Muscle of arm (tissue), 12 donors: ENCODE data around the gene GLI2. TPM values are rescaled to one million over a fixed set of nuclear protein-coding genes. Genes with fewer than 3 reads are reported as not detected.

Experiments
- DNase-seq: peaks from one replicate; pipeline ENCODE4 v3.0.0-alpha.2; 2013
- polyA plus RNA-seq, 12 donors: library from polyadenylated mRNA; unstranded; fragments of 120-200 nt; gene quantifications; one replicate each; pipeline ENCODE4 v1.2.1, GENCODE V29; 2013; ENCODE audit not compliant: insufficient read length in 12 of 12

The GLI2 gene
- polyA plus RNA-seq, 12 donors: 6.6 to 47.8 (median 10.1) TPM; not detected in 1

- peak; percentile 97 for DNase-seq
Observed at GRCh38 chr2:120758181-120759144, 22.8 kb downstream of the GLI2 start.

GRCh38 chr2:120759543-120760331 lies 24.1 kb downstream of the GLI2 start:
- no peak for DNase-seq

- DNase-seq: no peak
Observed at GRCh38 chr2:120760446-120761135, 24.9 kb downstream of the GLI2 start.

GRCh38 chr2:120761164-120761861 lies 25.6 kb downstream of the GLI2 start:
- no peak for DNase-seq

- no peak for DNase-seq
Observed at GRCh38 chr2:120761911-120762310, 26.2 kb downstream of the GLI2 start.

- DNase-seq: no peak
Observed at GRCh38 chr2:120762341-120763061, 26.8 kb downstream of the GLI2 start.

GRCh38 chr2:120763508-120763907 lies 27.8 kb downstream of the GLI2 start:
- DNase-seq: no peak

GRCh38 chr2:120763931-120764330 lies 28.3 kb downstream of the GLI2 start:
- DNase-seq: no peak

GRCh38 chr2:120764492-120764891 lies 28.8 kb downstream of the GLI2 start:
- DNase-seq: peak; percentile 53

- DNase-seq: no peak
Observed at GRCh38 chr2:120764991-120765677, 29.5 kb downstream of the GLI2 start.

GRCh38 chr2:120765678-120766469 lies 30.2 kb downstream of the GLI2 start:
- peak; percentile 61 for DNase-seq

GRCh38 chr2:120766470-120767351 lies 31.0 kb downstream of the GLI2 start:
- no peak for DNase-seq

GRCh38 chr2:120767486-120768005 lies 31.9 kb downstream of the GLI2 start:
- DNase-seq: no peak

- no peak for DNase-seq
Observed at GRCh38 chr2:120768112-120769048, 32.7 kb downstream of the GLI2 start.

GRCh38 chr2:120769076-120769786 lies 33.6 kb downstream of the GLI2 start:
- no peak for DNase-seq

- no peak for DNase-seq
Observed at GRCh38 chr2:120769787-120770120, 34.1 kb downstream of the GLI2 start.
